H1 (cell line): Measurements from ENCODE around the gene GADD45B. TPM values are rescaled to one million over a fixed set of nuclear protein-coding genes. Genes with fewer than 3 reads are reported as not detected.

Experiments used
- CTCF ChIA-PET: fragments of 300-600 bp; sonication (Branson Sonifier 250); formaldehyde crosslinking; loops from one replicate; lab custom pipeline; 2021; ENCODE audit not compliant: partially characterized antibody; lab: Charles Lee
- POLR2A ChIA-PET: fragments of 300-600 bp; sonication (Branson Sonifier 250); formaldehyde crosslinking; loops from one replicate; lab custom pipeline; 2021; ENCODE audit warnings: inconsistent platforms; ENCODE audit not compliant: partially characterized antibody; lab: Charles Lee
- DNase-seq, 2 experiments: peaks; one replicate each; pipeline versions ENCODE4 v3.0.0 to v3.0.0-alpha.2; 2010 to 2022; ENCODE audit warnings: low spot score in 2 of 2, low read depth in 1 of 2, mixed read lengths in 1 of 2
- FAIRE-seq: peaks from 2 replicates; lab custom pipeline; 2011; peaks lifted over from hg19 to GRCh38; lab: Jason Lieb, UNC
- H2AFZ ChIP-seq: 2 replicates; pipeline ENCODE4 v1.8.1; 2012; ENCODE audit warnings: low read length, inconsistent platforms
- H2AK5ac ChIP-seq: 2 replicates; pipeline ENCODE4 v1.6.1; 2013; ENCODE audit warnings: low read depth, low read length
- H2BK120ac ChIP-seq: replicated peaks from 2 replicates; pipeline ENCODE3; 2013; ENCODE audit warnings: low read depth, low read length, inconsistent platforms
- H2BK12ac ChIP-seq: 2 replicates; pipeline ENCODE4 v1.6.1; 2013; ENCODE audit warnings: low read depth, low read length
- H2BK15ac ChIP-seq: 2 replicates; pipeline ENCODE4 v1.6.1; 2013; ENCODE audit warnings: low read length
- H2BK20ac ChIP-seq: 2 replicates; pipeline ENCODE4 v1.6.1; 2013; ENCODE audit warnings: low read length
- H2BK5ac ChIP-seq: 2 replicates; pipeline ENCODE4 v1.6.1; 2013; ENCODE audit warnings: low read depth, low read length
- H3K14ac ChIP-seq: 2 replicates; pipeline ENCODE4 v1.6.1; 2013; ENCODE audit warnings: inconsistent platforms; ENCODE audit not compliant: insufficient read length
- H3K18ac ChIP-seq: 2 replicates; pipeline ENCODE4 v1.6.1; 2013; ENCODE audit warnings: low read length; ENCODE audit errors: extremely low read depth
- H3K23ac ChIP-seq: 2 replicates; pipeline ENCODE4 v1.6.1; 2013; ENCODE audit warnings: inconsistent platforms; ENCODE audit not compliant: insufficient read length
- H3K23me2 ChIP-seq: 2 replicates; pipeline ENCODE4 v1.6.1; 2013; ENCODE audit warnings: low read depth, low read length
- H3K27ac ChIP-seq: 2 replicates; pipeline ENCODE4 v1.6.1; 2011; ENCODE audit warnings: low read depth, low read length, inconsistent platforms
- H3K27me3 ChIP-seq, 4 experiments: replicated peaks in 1 of 4; 1 replicate in 1 of 4; 2 replicates in 3 of 4; pipeline versions ENCODE4 v1.6.1 to v1.8.1; 2011 to 2013; ENCODE audit warnings: low read length in 3 of 4, mild to moderate bottlenecking in 3 of 4, inconsistent platforms in 2 of 4, mixed read lengths in 2 of 4, moderate library complexity in 1 of 4; ENCODE audit not compliant: control insufficient read depth in 3 of 4, insufficient read depth in 3 of 4; ENCODE audit errors: extremely low read depth in 1 of 4
- H3K36me3 ChIP-seq, 4 experiments: 2 replicates each; pipeline versions ENCODE4 v1.6.1 to v1.8.1; 2011 to 2013; ENCODE audit warnings: mild to moderate bottlenecking in 4 of 4, low read length in 3 of 4, moderate library complexity in 2 of 4, control low read depth in 1 of 4, inconsistent platforms in 1 of 4; ENCODE audit not compliant: insufficient read depth in 4 of 4, control insufficient read depth in 2 of 4
- H3K4ac ChIP-seq: replicated peaks from 2 replicates; pipeline ENCODE3; 2013; ENCODE audit warnings: low read length, low read depth, mixed read lengths, inconsistent platforms; ENCODE audit not compliant: insufficient read length
- H3K4me1 ChIP-seq, 4 experiments: replicated peaks in 1 of 4; 1 replicate in 1 of 4; 2 replicates in 3 of 4; pipeline versions ENCODE4 v1.6.1 to v1.8.1; 2011 to 2013; ENCODE audit warnings: low read length in 3 of 4, inconsistent platforms in 2 of 4, mixed read lengths in 1 of 4; ENCODE audit not compliant: insufficient read depth in 4 of 4, control insufficient read depth in 3 of 4
- H3K4me2 ChIP-seq, 2 experiments: 2 replicates each; pipeline versions ENCODE4 v1.6.1 to v1.8.1; 2011 to 2013; ENCODE audit warnings: low read depth in 2 of 2, low read length in 2 of 2, control low read depth in 1 of 2, inconsistent platforms in 1 of 2, mild to moderate bottlenecking in 1 of 2; ENCODE audit not compliant: insufficient read depth in 1 of 2
- H3K4me3 ChIP-seq, 4 experiments: fragments of 200-600, 300-600 bp in 1 of 4; sonication (generic), shearing (Covaris generic), sonication (Bioruptor Twin) in 1 of 4; 2 replicates each; pipeline versions ENCODE4 v1.5.1 to v1.8.1; 2011 to 2016; ENCODE audit warnings: low read length in 4 of 4, low read depth in 3 of 4, control low read depth in 2 of 4, inconsistent platforms in 2 of 4, mild to moderate bottlenecking in 2 of 4, mixed read lengths in 1 of 4, moderate library complexity in 1 of 4; ENCODE audit not compliant: insufficient read depth in 2 of 4; ENCODE audit errors: extremely low read depth in 1 of 4
- H3K56ac ChIP-seq: replicated peaks from 2 replicates; pipeline ENCODE3; 2013; ENCODE audit warnings: low read depth, mild to moderate bottlenecking, mixed read lengths, low read length, inconsistent platforms; ENCODE audit not compliant: insufficient read length
- H3K79me1 ChIP-seq: 2 replicates; pipeline ENCODE4 v1.6.1; 2013; ENCODE audit warnings: low read depth, low read length, control low read depth
- H3K79me2 ChIP-seq, 2 experiments: 2 replicates each; pipeline versions ENCODE4 v1.6.1 to v1.8.1; 2012 to 2013; ENCODE audit warnings: low read length in 2 of 2, mild to moderate bottlenecking in 2 of 2, inconsistent platforms in 1 of 2; ENCODE audit not compliant: insufficient read depth in 2 of 2, control insufficient read depth in 1 of 2
- H3K9ac ChIP-seq, 4 experiments: replicated peaks in 1 of 4; 1 replicate in 1 of 4; 2 replicates in 3 of 4; pipeline versions ENCODE4 v1.6.1 to v1.8.1; 2011 to 2013; ENCODE audit warnings: low read depth in 3 of 4, low read length in 3 of 4, control low read depth in 2 of 4, mild to moderate bottlenecking in 2 of 4, moderate library complexity in 2 of 4, inconsistent platforms in 1 of 4; ENCODE audit errors: extremely low read depth in 1 of 4
- H3K9me3 ChIP-seq, 2 experiments: 2 replicates each; pipeline versions ENCODE4 v1.6.1 to v1.8.1; 2012 to 2013; ENCODE audit warnings: mild to moderate bottlenecking in 2 of 2, moderate library complexity in 2 of 2, control low read depth in 1 of 2, inconsistent platforms in 1 of 2, low read depth in 1 of 2, low read length in 1 of 2, mixed read lengths in 1 of 2; ENCODE audit not compliant: insufficient read depth in 2 of 2
- H4K20me1 ChIP-seq, 2 experiments: replicated peaks in 1 of 2; 2 replicates each; pipeline versions ENCODE3 to v1.8.1; 2011 to 2013; ENCODE audit warnings: inconsistent platforms in 2 of 2, low read length in 2 of 2, mild to moderate bottlenecking in 1 of 2; ENCODE audit not compliant: insufficient read depth in 2 of 2, control insufficient read depth in 1 of 2
- H4K5ac ChIP-seq: 2 replicates; pipeline ENCODE4 v1.6.1; 2013; ENCODE audit warnings: low read length, low read depth, mixed read lengths, inconsistent platforms; ENCODE audit not compliant: insufficient read length
- H4K8ac ChIP-seq: 2 replicates; pipeline ENCODE4 v1.8.0; 2013; ENCODE audit warnings: mild to moderate bottlenecking, moderate library complexity, low read length, inconsistent platforms; ENCODE audit not compliant: insufficient read depth; ENCODE audit errors: extremely low read depth
- H4K91ac ChIP-seq: replicated peaks from 2 replicates; pipeline ENCODE3; 2013; ENCODE audit warnings: low read length, mixed read lengths, inconsistent platforms; ENCODE audit not compliant: insufficient read length
- BRCA1 ChIP-seq: IDR thresholded peaks from 2 replicates; pipeline ENCODE4 v1.6.1; 2012; ENCODE audit warnings: low read depth, low read length, improper control_type of control experiment
- GABPA ChIP-seq: IDR thresholded peaks from 2 replicates; pipeline ENCODE4 v1.6.1; 2011; ENCODE audit warnings: mild to moderate bottlenecking, low read length, moderate library complexity, borderline replicate concordance; ENCODE audit not compliant: insufficient read depth
- JUND ChIP-seq: IDR thresholded peaks from 2 replicates; pipeline ENCODE4 v1.6.1; 2011; ENCODE audit warnings: mild to moderate bottlenecking, improper control_type of control experiment, low read length
- RBBP5 ChIP-seq: IDR thresholded peaks from 2 replicates; pipeline ENCODE4 v1.7.1; 2012; ENCODE audit warnings: low read depth, mild to moderate bottlenecking, inconsistent platforms, low read length, moderate library complexity, borderline replicate concordance
- RFX5 ChIP-seq: IDR thresholded peaks from 2 replicates; pipeline ENCODE4 v1.6.1; 2011; ENCODE audit warnings: low read depth, low read length, improper control_type of control experiment, borderline replicate concordance
- SAP30 ChIP-seq: fragments of 300-600 bp; sonication (generic); IDR thresholded peaks from 2 replicates; pipeline ENCODE4 v1.7.1; 2012; ENCODE audit warnings: low read length, moderate library complexity, mild to moderate bottlenecking, inconsistent platforms; ENCODE audit not compliant: insufficient read depth, insufficient replicate concordance
- SP1 ChIP-seq: IDR thresholded peaks from 2 replicates; pipeline ENCODE4 v1.6.1; 2011; ENCODE audit warnings: low read depth, low read length
- SP2 ChIP-seq: IDR thresholded peaks from 2 replicates; pipeline ENCODE4 v1.6.1; 2012; ENCODE audit warnings: mild to moderate bottlenecking, low read length, inconsistent platforms
- WGBS, 2 experiments: shearing (Covaris generic) in 1 of 2; methylation state at CpG; one replicate each; pipeline versions ENCODE4 v1.1.6 to v1.1.7; 2013 to 2015; ENCODE audit warnings: low lambda C conversion rate in 2 of 2, mixed read lengths in 2 of 2, inconsistent platforms in 1 of 2, low coverage in 1 of 2, missing lambda C conversion rate in 1 of 2; ENCODE audit not compliant: insufficient replicate concordance in 2 of 2, insufficient coverage in 1 of 2, insufficient read length in 1 of 2; ENCODE audit errors: extremely low coverage in 1 of 2, missing lambda C conversion rate in 1 of 2; 5-methylcytosine and 5-hydroxymethylcytosine counted together
- polyA plus RNA-seq, 7 experiments: library from polyadenylated mRNA; depleted of rRNA in 3 of 7; stranded (reverse) in 5 of 7; unstranded in 2 of 7; fragments of >200 nt in 5 of 7; fragments of 200-250 nt in 2 of 7; gene quantifications; 1 replicate in 5 of 7; 2 replicates in 1 of 7; 4 replicates in 1 of 7; pipeline versions ENCODE4 v1.2.1 to v1.2.3, GENCODE V29; 2011 to 2013; ENCODE audit warnings: missing spikeins in 2 of 7, mixed read lengths in 2 of 7
- total RNA-seq: library from RNA; stranded (reverse); fragmentation: NEBNext Ultra II Directional; extraction: Animal tissue kit (Norgen Biotek cat#: 25700); gene quantifications from 2 replicates; pipeline ENCODE4 v1.2.1, GENCODE V29; 2021

Gene GADD45B
- total and polyA plus RNA-seq, 2 of the 8 experiments (the other 6 are each of a cell fraction or from before 2014, with no cell fraction given), result 7.4 to 11.4 TPM

DNA sequence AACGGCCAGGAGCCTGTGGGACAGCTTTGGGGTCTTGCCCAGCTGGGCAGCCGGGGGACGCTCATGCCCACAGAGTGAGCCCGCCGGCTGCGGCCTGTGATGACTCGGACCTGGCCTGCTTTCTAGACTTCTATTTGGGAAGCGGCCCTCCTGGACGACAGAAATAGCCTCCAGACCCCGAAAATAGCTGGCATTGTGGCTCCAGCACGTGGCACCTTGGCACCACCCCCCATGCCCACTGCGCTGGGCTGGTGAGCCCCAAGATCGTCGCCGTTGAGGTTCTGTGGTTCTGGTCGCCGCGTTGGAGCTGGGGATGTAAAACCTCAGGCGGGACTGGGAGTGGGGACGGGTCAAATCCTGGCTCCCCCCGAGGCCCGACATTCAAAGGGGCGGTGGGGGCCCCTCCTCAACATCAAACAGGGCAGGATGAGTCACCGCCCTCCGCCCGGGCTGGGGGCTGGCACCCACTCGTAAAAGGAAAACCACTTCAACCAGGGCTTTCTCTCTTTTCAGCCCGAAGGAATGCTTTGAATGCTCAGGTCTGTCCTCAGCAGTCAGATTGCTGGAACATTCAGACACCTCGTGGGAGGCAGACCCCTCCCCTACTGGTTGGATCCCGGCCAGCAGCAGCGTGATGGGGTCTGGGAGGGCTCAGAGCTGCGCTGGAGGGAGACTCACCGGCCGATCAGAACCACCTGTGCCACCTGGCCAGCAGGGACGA is 42.1 kb downstream of the GADD45B start:
- Histone ChIP-seq H3K9ac (no peak overlapping the region), H3K27me3 (no peaks in the 10 kb centered on the region), H3K4me3 (no peak overlapping the region), H4K20me1 (no peaks in the 10 kb centered on the region), H3K9me3 (no peaks in the 10 kb centered on the region), H3K14ac (no peak overlapping the region), H3K23me2 (no peaks in the 10 kb centered on the region), H3K79me2 (no peaks in the 10 kb centered on the region), H3K56ac (no peak overlapping the region), H4K5ac (no peak overlapping the region), H3K27ac (no peak overlapping the region), H3K4me2 (no peak overlapping the region), H2BK120ac (no peak overlapping the region), H2BK15ac (no peak overlapping the region), H3K36me3 (no peaks in the 10 kb centered on the region), H4K8ac (peak overlapping the region; percentile 65), H2BK5ac (no peak overlapping the region), H4K91ac (no peak overlapping the region), H2BK12ac (peak overlapping the region; percentile 39; the same call in 1 of the 2 replicates), H3K79me1 (no peaks in the 10 kb centered on the region), H2AK5ac (no peak overlapping the region), H3K23ac (no peak overlapping the region), H3K4me1 (peaks cover 0 to 4% (median 2%) of the 10 kb centered on the region in 4 experiments; a peak in 4 of 7 replicates), H2AFZ (no peak overlapping the region), H2BK20ac (no peak overlapping the region), H3K4ac (no peak overlapping the region), H3K18ac (peak overlapping the region; percentile 32)
- POLR2A ChIA-PET, result interaction anchor here (0.7 to 5.6 kb wide), 4 partner anchors 11 to 84 kb away, joined by 3 to 37 read pairs (median 3); partner anchors contain the start of gene GADD45B
- TF ChIP-seq RFX5, result no peak
- TF ChIP-seq JUND, result peak; percentile 51; the same call in 1 of the 2 replicates
- TF ChIP-seq SP2, result no peak
- no peak for TF ChIP-seq GABPA
- no peak for TF ChIP-seq BRCA1
- TF ChIP-seq RBBP5, result no peak
- no peak for TF ChIP-seq SAP30
- no peak for TF ChIP-seq SP1
- CTCF ChIA-PET, result interaction anchor here (0.6 to 1.7 kb wide), 3 partner anchors 12 to 60 kb away, joined by 3 to 9 read pairs (median 3); no protein-coding TSS in a partner anchor
- DNase-seq (no peak), FAIRE-seq (no peak)
- 84% methylated on average over 29 of the region's 35 CpGs; no CpG with 5 or more reads in 1 of the 2 experiments for WGBS, 2 experiments
